A673 (cell line): Measurements from ENCODE around the gene DPH2. TPM values are rescaled to one million over a fixed set of nuclear protein-coding genes. Genes with fewer than 3 reads are reported as not detected.

ENCODE experiments used
- BruUV-seq: library from RNA; stranded (reverse); fragments of 400-500 nt; replicated peaks from 2 replicates; lab custom pipeline; 2021; lab: Mats Ljungman, UMichigan
- CTCF ChIA-PET: fragments of 300-600 bp; sonication (Branson Sonifier 250); formaldehyde crosslinking; loops from one replicate; lab custom pipeline; 2022; ENCODE audit warnings: antibody characterized with exemption; lab: Charles Lee
- POLR2A ChIA-PET: fragments of 300-600 bp; sonication (Branson Sonifier 250); formaldehyde crosslinking; loops from one replicate; lab custom pipeline; 2022; ENCODE audit warnings: antibody characterized with exemption; ENCODE audit not compliant: low non-redundant PET; lab: Charles Lee
- DNase-seq: peaks from one replicate; pipeline ENCODE4 v3.0.0-alpha.2; 2015; ENCODE audit warnings: low spot score
- H3K27ac ChIP-seq: fragments of 200-600 bp; sonication (generic); 2 replicates; pipeline ENCODE4 v1.5.1; 2016; ENCODE audit warnings: mixed run types, low read depth, mild to moderate bottlenecking, mixed read lengths, antibody characterized with exemption, low read length; ENCODE audit not compliant: poor library complexity, severe bottlenecking
- H3K27me3 ChIP-seq: fragments of 200-600 bp; sonication (generic); replicated peaks from 2 replicates; pipeline ENCODE4 v1.6.1; 2017; ENCODE audit warnings: mixed run types, low read depth, mild to moderate bottlenecking, mixed read lengths, antibody characterized with exemption, low read length; ENCODE audit not compliant: insufficient read depth, poor library complexity
- H3K36me3 ChIP-seq: fragments of 200-600 bp; sonication (generic); 2 replicates; pipeline ENCODE4 v1.6.1; 2016; ENCODE audit warnings: mixed run types, mild to moderate bottlenecking, mixed read lengths, antibody characterized with exemption, low read length; ENCODE audit not compliant: insufficient read depth, poor library complexity, severe bottlenecking
- H3K4me1 ChIP-seq: fragments of 200-600 bp; sonication (generic); 2 replicates; pipeline ENCODE4 v1.6.1; 2017; ENCODE audit warnings: mixed run types, mild to moderate bottlenecking, mixed read lengths, antibody characterized with exemption, low read length; ENCODE audit not compliant: insufficient read depth, poor library complexity, severe bottlenecking
- H3K4me3 ChIP-seq: fragments of 200-600 bp; sonication (generic); 2 replicates; pipeline ENCODE4 v1.5.1; 2016; ENCODE audit warnings: low read depth, mixed run types, mild to moderate bottlenecking, mixed read lengths, low read length; ENCODE audit not compliant: poor library complexity, severe bottlenecking
- H3K9me3 ChIP-seq: fragments of 200-600 bp; sonication (generic); 2 replicates; pipeline ENCODE4 v1.6.1; 2016; ENCODE audit warnings: mixed run types, low read depth, mild to moderate bottlenecking, mixed read lengths, antibody characterized with exemption, low read length; ENCODE audit not compliant: poor library complexity, severe bottlenecking
- EZH2 ChIP-seq: fragments of 200-600 bp; sonication (generic); IDR thresholded peaks from 2 replicates; pipeline ENCODE4 v1.6.1; 2017; ENCODE audit warnings: borderline replicate concordance, low read depth, mild to moderate bottlenecking, mixed read lengths, antibody characterized with exemption, low read length; ENCODE audit not compliant: poor library complexity, severe bottlenecking
- intact Hi-C: fragments of 100-400 bp; cut with micrococcal nuclease; formaldehyde crosslinking; loops from one replicate; pipeline ENCODE4 v1.10.0; 2022; ENCODE audit not compliant: unreplicated experiment
- total RNA-seq: library from RNA; stranded (reverse); gene quantifications from 2 replicates; pipeline ENCODE4 v1.2.3, GENCODE V29; 2021
- TF ChIP-seq, protein P1 (sequence below): fragments of 300-800, 200-600 bp; sonication (generic); conservative IDR thresholded peaks from 2 replicates; pipeline ENCODE4 v1.5.1; 2017; ENCODE audit warnings: low read depth, mild to moderate bottlenecking, antibody characterized with exemption, low read length, moderate library complexity, mixed read lengths

DPH2 gene
- total RNA-seq, 1 experiment from 2014 or later, result 52.8 TPM

DNA sequence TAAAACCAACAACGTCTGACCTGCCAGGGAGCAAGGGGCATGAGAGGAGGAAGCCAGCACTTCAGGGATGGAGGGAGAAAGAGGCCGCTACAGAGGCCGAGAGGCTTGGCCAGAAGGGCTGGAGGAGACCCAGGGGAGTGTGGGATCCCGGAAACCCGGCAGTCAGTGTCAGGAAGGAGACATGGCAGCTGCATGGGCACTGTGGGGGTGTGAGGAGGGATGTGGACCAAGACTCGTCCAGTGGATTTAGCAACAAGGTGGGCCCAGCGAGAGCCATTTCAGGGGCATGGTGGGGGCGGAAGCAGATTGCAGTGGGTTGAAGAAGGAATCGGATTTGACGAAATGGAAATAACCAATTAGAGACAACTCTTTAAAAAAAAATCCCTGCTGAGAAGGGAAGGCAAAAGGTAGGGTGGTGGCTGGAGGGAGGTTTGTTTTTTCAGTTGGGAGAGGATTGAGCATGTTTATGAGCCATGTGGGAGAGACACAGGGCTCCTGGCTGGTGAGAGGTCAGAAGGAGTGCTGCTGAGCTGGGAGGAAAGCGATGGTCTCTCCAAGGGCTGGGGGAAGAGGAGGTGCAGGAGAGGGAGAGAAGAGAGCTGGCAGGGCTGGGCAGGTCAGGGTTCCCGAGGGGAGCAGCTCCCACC is 13.6 kb downstream of the DPH2 start:
- TF ChIP-seq, protein P1, sequence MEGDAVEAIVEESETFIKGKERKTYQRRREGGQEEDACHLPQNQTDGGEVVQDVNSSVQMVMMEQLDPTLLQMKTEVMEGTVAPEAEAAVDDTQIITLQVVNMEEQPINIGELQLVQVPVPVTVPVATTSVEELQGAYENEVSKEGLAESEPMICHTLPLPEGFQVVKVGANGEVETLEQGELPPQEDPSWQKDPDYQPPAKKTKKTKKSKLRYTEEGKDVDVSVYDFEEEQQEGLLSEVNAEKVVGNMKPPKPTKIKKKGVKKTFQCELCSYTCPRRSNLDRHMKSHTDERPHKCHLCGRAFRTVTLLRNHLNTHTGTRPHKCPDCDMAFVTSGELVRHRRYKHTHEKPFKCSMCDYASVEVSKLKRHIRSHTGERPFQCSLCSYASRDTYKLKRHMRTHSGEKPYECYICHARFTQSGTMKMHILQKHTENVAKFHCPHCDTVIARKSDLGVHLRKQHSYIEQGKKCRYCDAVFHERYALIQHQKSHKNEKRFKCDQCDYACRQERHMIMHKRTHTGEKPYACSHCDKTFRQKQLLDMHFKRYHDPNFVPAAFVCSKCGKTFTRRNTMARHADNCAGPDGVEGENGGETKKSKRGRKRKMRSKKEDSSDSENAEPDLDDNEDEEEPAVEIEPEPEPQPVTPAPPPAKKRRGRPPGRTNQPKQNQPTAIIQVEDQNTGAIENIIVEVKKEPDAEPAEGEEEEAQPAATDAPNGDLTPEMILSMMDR, result no peak
- TF ChIP-seq EZH2, result no peak
- Histone ChIP-seq H3K9me3 (no peaks in the 10 kb centered on the region), H3K36me3 (peaks cover 30% of the 10 kb centered on the region), H3K27ac (no peak overlapping the region), H3K4me3 (no peak overlapping the region), H3K27me3 (no peaks in the 10 kb centered on the region), H3K4me1 (peaks cover 4% of the 10 kb centered on the region)
- ChIA-PET POLR2A (interaction anchor here (0.6 kb wide), 1 partner anchor 47 kb away, joined by 6 read pairs; no protein-coding TSS in a partner anchor), CTCF (interaction anchor here (0.5 kb wide), 1 partner anchor 216 kb away, joined by 4 read pairs; no protein-coding TSS in a partner anchor)
- BruUV-seq, result no TSS peak
- intact Hi-C loops, result no loop called here
- DNase-seq, result no peak

DNA sequence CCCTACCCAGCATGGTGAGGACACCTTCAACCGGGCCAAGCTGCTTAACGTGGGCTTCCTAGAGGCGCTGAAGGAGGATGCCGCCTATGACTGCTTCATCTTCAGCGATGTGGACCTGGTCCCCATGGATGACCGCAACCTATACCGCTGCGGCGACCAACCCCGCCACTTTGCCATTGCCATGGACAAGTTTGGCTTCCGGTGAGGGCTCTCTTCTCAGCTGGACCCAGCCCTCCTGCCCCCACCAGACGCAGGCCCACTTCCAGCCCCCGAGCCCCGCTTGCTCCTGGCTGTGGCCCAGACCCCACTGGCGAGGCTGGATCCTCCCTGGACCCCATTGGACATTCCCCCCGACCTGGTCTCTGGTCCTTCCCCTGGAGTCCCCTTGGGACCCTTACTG is 15.0 kb downstream of the DPH2 start:
- Histone ChIP-seq H3K27ac (no peak overlapping the region), H3K27me3 (no peaks in the 10 kb centered on the region), H3K4me3 (no peak overlapping the region), H3K4me1 (no peaks in the 10 kb centered on the region), H3K9me3 (no peaks in the 10 kb centered on the region), H3K36me3 (peaks cover 30% of the 10 kb centered on the region)
- ChIA-PET CTCF (no interaction called here), POLR2A (no interaction called here)
- TF ChIP-seq EZH2, result no peak
- TF ChIP-seq, protein P1, result no peak
- intact Hi-C loops, result no loop called here
- no TSS peak for BruUV-seq
- no peak for DNase-seq

DNA sequence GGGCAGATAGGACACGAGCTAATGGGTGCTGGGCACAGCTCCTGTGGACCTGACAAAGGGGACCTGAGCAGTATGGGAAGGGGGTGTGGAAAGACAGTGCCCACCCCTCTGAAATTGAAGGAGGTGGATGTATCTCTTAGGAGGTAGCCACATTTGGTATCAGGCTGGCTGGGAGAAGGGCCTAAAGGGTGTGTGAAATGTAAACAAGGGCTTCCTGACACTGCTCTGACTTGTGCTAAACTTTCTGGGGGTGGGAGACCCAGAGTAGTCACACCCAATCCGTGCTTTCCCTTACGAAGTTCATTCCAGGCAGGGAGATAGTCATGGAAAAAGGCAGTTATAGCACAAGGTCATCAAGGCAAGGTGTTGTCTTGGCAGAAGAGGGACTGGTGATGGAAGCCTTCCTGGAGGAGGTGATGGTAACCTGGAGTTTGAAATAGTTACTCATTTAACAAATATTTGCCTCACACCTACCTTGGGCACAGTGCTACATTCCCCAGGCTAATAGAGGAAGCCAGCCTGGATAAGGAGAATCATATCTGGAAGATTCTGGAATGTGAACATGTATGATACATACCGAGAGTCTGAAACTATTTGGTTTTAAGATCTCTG is 16.3 kb downstream of the DPH2 start:
- no peak for DNase-seq
- no peaks in the 10 kb centered on the region for H3K27me3 ChIP-seq
- intact Hi-C loops, result no loop called here
- CTCF ChIA-PET, result interaction anchor here (0.6 kb wide), 1 partner anchor 651 kb away, joined by 4 read pairs; no protein-coding TSS in a partner anchor
- TF ChIP-seq, protein P1, result no peak
- TF ChIP-seq EZH2, result no peak
- POLR2A ChIA-PET, result no interaction called here
- H3K4me3 ChIP-seq, result no peak overlapping the region
- H3K4me1 ChIP-seq, result peaks cover 6% of the 10 kb centered on the region
- no TSS peak for BruUV-seq
- no peaks in the 10 kb centered on the region for H3K9me3 ChIP-seq
- no peak overlapping the region for H3K27ac ChIP-seq
- H3K36me3 ChIP-seq, result peaks cover 29% of the 10 kb centered on the region
